Lower lobe of right lung (tissue), 2 donors: ENCODE results near the gene RABGEF1. TPM values are rescaled to one million over a fixed set of nuclear protein-coding genes. Genes with fewer than 3 reads are reported as not detected.
"Not testable (repeated sequence)": the region's sequence is repeated elsewhere in the genome, so short reads cannot be mapped to it uniquely, and the experiment has no call there.

ENCODE experiments used
- ATAC-seq, 2 donors: fragments of 200-7000 bp; cut with Tn5 transposase; one replicate each; pipeline ENCODE4 v1.9.1; 2020 to 2022; ENCODE audit warnings: mild to moderate bottlenecking in 2 of 2, moderate library complexity in 2 of 2
- DNase-seq: peaks from one replicate; pipeline ENCODE4 v3.0.0-alpha.2; 2020
- H3K27ac ChIP-seq: fragments of 200-600 bp; one replicate; pipeline ENCODE4 v1.8.0; 2022
- H3K27me3 ChIP-seq: fragments of 200-600 bp; one replicate; pipeline ENCODE4 v1.8.0; 2022; ENCODE audit warnings: low read depth
- H3K36me3 ChIP-seq: fragments of 200-600 bp; one replicate; pipeline ENCODE4 v1.8.0; 2022; ENCODE audit warnings: mild to moderate bottlenecking
- H3K4me1 ChIP-seq: fragments of 200-600 bp; one replicate; pipeline ENCODE4 v1.8.0; 2022
- H3K4me3 ChIP-seq: fragments of 200-600 bp; one replicate; pipeline ENCODE4 v1.8.0; 2022; ENCODE audit warnings: mild to moderate bottlenecking
- H3K9me3 ChIP-seq: fragments of 200-600 bp; one replicate; pipeline ENCODE4 v1.8.0; 2022
- intact Hi-C: fragments of 100-400 bp; cut with DNase I; formaldehyde crosslinking; loops from one replicate; pipeline ENCODE4 v1.11.0; 2022
- total RNA-seq: library from RNA; stranded (reverse); fragmentation: NEBNext Ultra II Directional; extraction: Animal tissue kit (Norgen Biotek cat#: 25700); gene quantifications from one replicate; pipeline ENCODE4 v1.2.1, GENCODE V29; 2021
- TF ChIP-seq, protein P1 (sequence below): fragments of 200-600 bp; IDR thresholded peaks from one replicate; pipeline ENCODE4 v1.8.0; 2022; ENCODE audit warnings: antibody characterized with exemption, mild to moderate bottlenecking
- donor health status: DM: no; HTN: yes; CAD: no; lungs with severe emphysema.

The RABGEF1 gene
- total RNA-seq, 1 donor from 2014 or later, result 24.1 TPM

DNA sequence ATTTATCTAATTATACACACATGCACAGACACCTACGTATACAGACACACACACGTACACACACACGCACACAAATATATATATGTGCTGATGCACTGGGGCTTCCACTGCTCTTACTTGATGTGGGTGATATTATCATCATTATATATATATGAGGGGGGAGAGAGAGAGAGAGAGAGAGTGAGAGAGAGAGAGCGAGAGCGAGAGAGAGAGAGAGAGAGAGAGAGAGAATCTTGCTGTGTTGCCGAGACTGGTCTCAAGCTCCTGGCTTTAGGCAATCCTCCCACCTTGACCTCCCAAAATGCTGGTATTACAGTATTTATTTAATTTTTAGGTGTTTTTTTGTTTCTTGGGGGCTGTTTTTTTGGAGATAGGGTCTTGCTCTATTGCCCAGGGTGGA, 3.6 kb upstream of the RABGEF1 start:
- intact Hi-C loops, result no loop called here
- peaks cover 5% of the 10 kb centered on the region for H3K9me3 ChIP-seq
- TF ChIP-seq, protein P1, sequence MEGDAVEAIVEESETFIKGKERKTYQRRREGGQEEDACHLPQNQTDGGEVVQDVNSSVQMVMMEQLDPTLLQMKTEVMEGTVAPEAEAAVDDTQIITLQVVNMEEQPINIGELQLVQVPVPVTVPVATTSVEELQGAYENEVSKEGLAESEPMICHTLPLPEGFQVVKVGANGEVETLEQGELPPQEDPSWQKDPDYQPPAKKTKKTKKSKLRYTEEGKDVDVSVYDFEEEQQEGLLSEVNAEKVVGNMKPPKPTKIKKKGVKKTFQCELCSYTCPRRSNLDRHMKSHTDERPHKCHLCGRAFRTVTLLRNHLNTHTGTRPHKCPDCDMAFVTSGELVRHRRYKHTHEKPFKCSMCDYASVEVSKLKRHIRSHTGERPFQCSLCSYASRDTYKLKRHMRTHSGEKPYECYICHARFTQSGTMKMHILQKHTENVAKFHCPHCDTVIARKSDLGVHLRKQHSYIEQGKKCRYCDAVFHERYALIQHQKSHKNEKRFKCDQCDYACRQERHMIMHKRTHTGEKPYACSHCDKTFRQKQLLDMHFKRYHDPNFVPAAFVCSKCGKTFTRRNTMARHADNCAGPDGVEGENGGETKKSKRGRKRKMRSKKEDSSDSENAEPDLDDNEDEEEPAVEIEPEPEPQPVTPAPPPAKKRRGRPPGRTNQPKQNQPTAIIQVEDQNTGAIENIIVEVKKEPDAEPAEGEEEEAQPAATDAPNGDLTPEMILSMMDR, result no peak
- no peak overlapping the region for H3K4me3 ChIP-seq
- DNase-seq (no peak), ATAC-seq (no peak)
- no peak overlapping the region for H3K27ac ChIP-seq
- H3K36me3 ChIP-seq, result peaks cover 3% of the 10 kb centered on the region
- H3K27me3 ChIP-seq, result no peaks in the 10 kb centered on the region
- H3K4me1 ChIP-seq, result peaks cover 22% of the 10 kb centered on the region

DNA sequence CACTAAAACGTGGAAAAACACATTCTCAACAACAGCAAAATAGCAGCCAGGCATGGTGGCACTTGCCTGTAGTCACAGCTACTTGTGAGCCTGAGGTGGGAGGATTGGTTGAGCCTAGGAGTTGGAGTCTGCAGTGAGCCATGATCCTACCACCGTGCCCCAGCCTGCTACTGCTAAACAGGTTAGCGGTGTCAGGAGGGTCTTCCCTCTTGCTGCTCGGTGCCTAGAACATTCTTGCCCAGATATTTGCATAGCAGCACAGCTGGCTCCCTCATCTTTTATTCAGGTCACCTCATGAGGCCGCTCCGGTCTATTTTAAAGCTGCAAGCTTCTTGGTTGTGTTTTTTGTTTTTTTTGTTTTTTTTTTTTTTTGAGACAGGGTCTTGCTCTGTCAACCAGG, 2.9 kb upstream of the RABGEF1 start:
- peaks cover 30% of the 10 kb centered on the region for H3K4me1 ChIP-seq
- H3K4me3 ChIP-seq, result no peak overlapping the region
- intact Hi-C loops, result no loop called here
- TF ChIP-seq, protein P1, result no peak
- H3K27me3 ChIP-seq, result no peaks in the 10 kb centered on the region
- ATAC-seq (no peak), DNase-seq (no peak)
- peaks cover 5% of the 10 kb centered on the region for H3K9me3 ChIP-seq
- H3K36me3 ChIP-seq, result peaks cover 3% of the 10 kb centered on the region
- H3K27ac ChIP-seq, result no peak overlapping the region

DNA sequence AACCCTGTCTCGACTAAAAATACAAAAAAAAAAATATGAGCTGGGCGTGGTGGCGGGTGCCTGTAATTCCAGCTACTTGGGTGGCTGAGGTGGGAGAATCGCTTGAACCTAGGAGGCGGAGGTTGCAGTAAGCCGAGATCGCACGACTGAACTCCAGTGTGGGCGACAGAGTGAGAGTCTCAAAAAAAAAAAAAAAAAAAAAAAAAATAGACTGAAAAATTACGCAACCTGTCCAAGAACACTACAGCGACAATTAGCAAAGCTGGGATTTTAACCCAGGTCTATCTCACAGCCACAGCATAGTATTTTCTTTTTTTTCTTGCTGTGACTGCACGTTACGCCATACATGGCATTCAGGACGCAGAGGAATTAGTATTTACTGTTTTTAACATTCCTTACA, 1.1 kb upstream of the RABGEF1 start:
- peaks cover 32% of the 10 kb centered on the region for H3K4me1 ChIP-seq
- H3K4me3 ChIP-seq, result peak overlapping the region; percentile 95
- H3K36me3 ChIP-seq, result no peaks in the 10 kb centered on the region
- DNase-seq (no peak), ATAC-seq (no peak)
- H3K9me3 ChIP-seq, result peaks cover 5% of the 10 kb centered on the region
- peak overlapping the region; percentile 99 for H3K27ac ChIP-seq
- intact Hi-C loops, result no loop called here
- TF ChIP-seq, protein P1, result no peak
- H3K27me3 ChIP-seq, result no peaks in the 10 kb centered on the region

DNA sequence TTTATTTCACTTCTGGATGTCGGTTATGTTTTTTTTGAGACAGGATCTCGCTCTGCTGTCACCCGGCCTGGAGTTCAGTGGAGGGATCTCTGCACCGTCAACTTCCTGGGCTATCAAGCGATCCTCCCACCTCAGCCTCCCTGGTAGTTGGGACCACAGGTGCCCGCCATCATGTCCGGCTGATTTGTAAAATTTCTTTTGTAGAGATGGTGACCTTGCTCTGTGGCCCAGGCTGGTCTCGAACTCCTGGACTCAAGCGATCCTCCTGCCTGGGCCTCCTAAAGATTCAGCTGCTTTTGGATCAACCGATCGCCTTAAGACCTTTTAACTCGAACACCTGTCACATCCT, 606 bp upstream of the RABGEF1 start:
- TF ChIP-seq, protein P1, result no peak
- H3K27me3 ChIP-seq, result no peaks in the 10 kb centered on the region
- DNase-seq (no peak), ATAC-seq (peak in 1 of 2 donors; percentile 2)
- peak overlapping the region; percentile 95 for H3K4me3 ChIP-seq
- peaks cover under 1% of the 10 kb centered on the region for H3K36me3 ChIP-seq
- H3K27ac ChIP-seq, result peak overlapping the region; percentile 99
- peaks cover 5% of the 10 kb centered on the region for H3K9me3 ChIP-seq
- peaks cover 32% of the 10 kb centered on the region for H3K4me1 ChIP-seq
- intact Hi-C loops, result no loop called here

DNA sequence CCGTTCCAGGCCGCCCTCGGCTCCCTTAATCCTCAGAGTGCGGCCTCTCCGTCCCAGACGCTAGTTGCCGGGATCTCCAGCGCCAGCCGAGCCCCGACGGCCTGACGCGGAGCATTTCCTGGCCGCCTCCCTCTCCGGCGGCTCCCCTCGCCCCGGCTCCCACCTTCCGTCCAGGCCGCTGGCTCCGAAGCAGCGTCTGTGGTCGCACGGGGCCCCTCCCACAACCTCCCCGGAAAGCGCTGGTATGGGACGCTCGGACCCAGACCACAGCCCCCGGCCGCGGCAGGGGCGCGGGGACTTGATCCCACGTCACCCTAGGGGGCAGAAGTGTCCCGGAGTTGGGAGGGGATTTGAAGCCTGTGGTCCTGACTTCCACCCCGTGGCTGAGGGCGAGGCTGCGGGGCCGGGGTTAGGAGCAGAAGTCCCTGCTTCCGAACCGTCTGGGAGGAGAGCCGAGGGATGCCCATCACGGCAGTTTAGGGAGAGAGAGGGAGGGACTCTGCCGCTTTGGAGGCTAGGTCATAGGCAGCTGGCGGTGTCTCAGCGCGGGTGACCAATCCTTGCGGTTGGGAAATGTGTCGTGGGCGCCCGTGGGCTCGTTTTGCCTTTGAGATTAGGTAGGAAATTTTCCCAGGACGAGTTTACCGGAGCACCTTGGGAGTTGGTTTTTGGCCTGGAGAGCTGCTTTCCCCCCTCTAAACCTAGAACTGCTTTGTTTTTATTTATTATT, 612 bp downstream of the RABGEF1 start:
- H3K4me1 ChIP-seq, result peaks cover 32% of the 10 kb centered on the region
- intact Hi-C loops, H3K36me3 ChIP-seq, H3K27me3 ChIP-seq, H3K9me3 ChIP-seq: not testable (repeated sequence)
- peak overlapping the region; percentile 95 for H3K4me3 ChIP-seq
- H3K27ac ChIP-seq, result peak overlapping the region; percentile 99
- DNase-seq (peak; percentile 71), ATAC-seq (peak; percentile 71 to 73)

DNA sequence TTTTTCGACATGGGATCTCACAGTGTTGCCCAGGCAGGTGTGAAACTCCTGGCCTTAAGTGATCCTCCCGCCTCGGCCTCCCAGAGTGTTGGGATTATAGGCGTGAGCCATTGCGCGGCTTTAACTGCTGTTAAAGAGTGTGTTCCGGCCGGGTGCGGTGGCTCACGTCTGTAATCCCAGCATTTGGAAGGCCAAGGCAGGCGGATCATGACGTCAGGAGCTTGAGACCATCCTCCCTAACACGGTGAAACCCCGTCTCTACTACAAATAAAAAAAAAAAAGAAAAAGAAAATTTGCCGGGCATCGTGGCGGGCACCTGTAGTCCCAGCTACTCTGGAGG, 1.1 kb downstream of the RABGEF1 start:
- intact Hi-C loops, result no loop called here
- H3K9me3 ChIP-seq, result no peaks in the 10 kb centered on the region
- H3K4me3 ChIP-seq, result peak overlapping the region; percentile 95
- H3K4me1 ChIP-seq, result peaks cover 32% of the 10 kb centered on the region
- peaks cover 8% of the 10 kb centered on the region for H3K36me3 ChIP-seq
- no peak for ATAC-seq
- H3K27ac ChIP-seq, result peak overlapping the region; percentile 99
- no peaks in the 10 kb centered on the region for H3K27me3 ChIP-seq
- no peak for DNase-seq
- TF ChIP-seq, protein P1, result no peak

DNA sequence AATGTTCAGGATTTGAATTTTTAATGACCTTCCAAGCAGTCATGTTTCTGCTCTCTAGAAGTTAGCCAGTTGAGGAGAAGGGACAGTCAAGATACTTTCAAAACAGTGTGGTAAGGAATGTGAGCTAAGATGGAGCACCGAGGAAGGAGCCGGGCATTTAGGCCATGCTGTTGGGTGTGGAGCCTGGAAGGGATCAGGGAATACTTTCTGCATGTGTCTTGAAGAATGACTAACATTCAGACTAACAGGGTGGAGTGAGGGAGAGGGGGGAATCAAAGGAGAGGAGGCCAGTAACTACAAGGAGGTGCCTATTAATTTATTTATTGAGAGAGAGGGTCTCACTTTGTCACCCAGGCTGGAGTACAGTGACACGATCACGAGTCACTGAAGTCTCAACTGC, 1.8 kb downstream of the RABGEF1 start:
- intact Hi-C loops, H3K4me3 ChIP-seq, DNase-seq, H3K27me3 ChIP-seq, H3K36me3 ChIP-seq, ATAC-seq, H3K27ac ChIP-seq, H3K9me3 ChIP-seq: not testable (repeated sequence)
- H3K4me1 ChIP-seq, result peaks cover 35% of the 10 kb centered on the region
